MCF 10A (cell line): Measurements from ENCODE around the gene CNPY1. TPM values are rescaled to one million over a fixed set of nuclear protein-coding genes. Genes with fewer than 3 reads are reported as not detected.

Experiments used
- BruUV-seq: library from RNA; stranded (reverse); fragments of 400-500 nt; replicated peaks from 2 replicates; lab custom pipeline; 2021; lab: Mats Ljungman, UMichigan
- CTCF ChIA-PET: fragments of 300-600 bp; sonication (Branson Sonifier 250); formaldehyde crosslinking; extraction: SDS; loops from one replicate; lab custom pipeline; 2021; ENCODE audit warnings: antibody characterized with exemption, inconsistent platforms; lab: Yijun Ruan, JAX
- POLR2A ChIA-PET: fragments of 300-600, 350-650 bp; sonication (Branson Sonifier 250); formaldehyde crosslinking; extraction: SDS; loops from one replicate; lab custom pipeline; 2020; ENCODE audit warnings: antibody characterized with exemption, inconsistent platforms; lab: Yijun Ruan, JAX
- DNase-seq: peaks from one replicate; pipeline ENCODE4 v3.0.0-alpha.2; 2018; ENCODE audit not compliant: unreplicated experiment
- H3K27ac Mint-ChIP-seq: one replicate; pipeline ENCODE4 v1.8.0; 2022; ENCODE audit warnings: mild to moderate bottlenecking, low read depth, mixed read lengths; ENCODE audit not compliant: unreplicated experiment
- H3K27me3 Mint-ChIP-seq: one replicate; pipeline ENCODE4 v1.8.0; 2022; ENCODE audit warnings: mixed read lengths; ENCODE audit not compliant: insufficient read depth, unreplicated experiment
- H3K36me3 Mint-ChIP-seq: one replicate; pipeline ENCODE4 v1.8.0; 2022; ENCODE audit warnings: mild to moderate bottlenecking, moderate library complexity, mixed read lengths; ENCODE audit not compliant: insufficient read depth, unreplicated experiment
- H3K4me1 Mint-ChIP-seq: one replicate; pipeline ENCODE4 v1.8.0; 2022; ENCODE audit warnings: mixed read lengths; ENCODE audit not compliant: insufficient read depth, unreplicated experiment
- H3K4me3 Mint-ChIP-seq: one replicate; pipeline ENCODE4 v1.8.0; 2022; ENCODE audit warnings: mild to moderate bottlenecking, moderate library complexity, mixed read lengths; ENCODE audit not compliant: unreplicated experiment
- H3K9me3 Mint-ChIP-seq: one replicate; pipeline ENCODE4 v1.8.0; 2022; ENCODE audit warnings: mixed read lengths; ENCODE audit not compliant: unreplicated experiment
- CTCF ChIP-seq: fragments of 200-600 bp; IDR thresholded peaks from one replicate; pipeline ENCODE4 v1.8.0; 2022; ENCODE audit warnings: antibody characterized with exemption, mild to moderate bottlenecking; ENCODE audit not compliant: unreplicated experiment
- intact Hi-C: fragments of 100-400 bp; cut with micrococcal nuclease; formaldehyde crosslinking; loops from 2 replicates; pipeline ENCODE4 v1.14.1; 2022
- total RNA-seq: library from RNA; stranded (reverse); gene quantifications from 2 replicates; pipeline ENCODE4 v1.2.3, GENCODE V29; 2022

Gene CNPY1
- total RNA-seq, 1 experiment from 2014 or later, result not detected

DNA sequence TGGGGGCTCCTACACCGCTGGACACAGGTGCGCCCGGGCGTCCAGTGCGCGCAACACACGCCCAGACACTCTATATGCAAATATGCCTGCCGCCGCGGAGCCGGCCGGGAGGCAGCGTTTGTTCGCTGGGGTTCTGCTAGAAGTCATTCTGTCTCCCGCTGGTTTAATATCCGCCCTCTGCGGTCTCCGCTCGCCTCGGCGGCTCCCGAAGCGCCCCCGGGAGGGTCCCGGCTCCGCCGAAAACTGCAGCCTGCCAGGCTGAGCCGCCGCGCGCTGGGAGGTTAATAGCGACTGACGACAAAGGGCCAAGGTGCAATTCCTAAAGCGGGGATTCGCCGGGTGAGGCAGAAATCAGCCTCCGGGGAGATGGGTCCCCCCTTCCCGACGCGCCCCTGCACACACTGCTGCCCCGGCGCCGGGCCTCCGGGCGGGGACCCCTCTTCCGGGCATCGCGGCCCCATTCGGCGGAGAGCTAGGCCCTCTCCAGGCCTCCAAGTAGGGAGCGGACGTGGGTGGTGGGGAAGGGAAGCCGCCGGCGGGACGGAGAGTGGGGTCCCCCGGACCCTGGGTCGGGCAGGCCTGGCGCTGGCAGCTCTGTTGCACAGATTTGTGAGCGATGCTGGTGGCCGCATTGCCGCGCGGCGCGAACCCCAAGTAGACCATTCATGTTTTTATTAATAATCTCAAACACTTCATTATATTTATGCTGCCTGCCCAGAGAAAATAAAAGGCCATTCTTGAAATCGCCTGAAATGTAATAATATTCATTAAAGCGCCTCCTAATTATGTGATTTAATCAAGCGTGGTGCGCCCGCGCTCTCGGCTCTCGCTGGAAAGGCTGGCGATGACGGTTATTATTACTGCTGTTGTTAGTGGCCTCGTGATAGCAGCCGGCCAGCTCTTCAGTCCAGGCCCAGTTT lies 79.3 kb downstream of the CNPY1 start:
- no TSS peak for BruUV-seq
- no peak overlapping the region for H3K27ac Mint-ChIP-seq
- H3K9me3 Mint-ChIP-seq, result no peaks in the 10 kb centered on the region
- intact Hi-C loops, result no loop called here
- no peak for DNase-seq
- TF ChIP-seq CTCF, result no peak
- ChIA-PET POLR2A (no interaction called here), CTCF (interaction anchor here (0.6 kb wide), 1 partner anchor 50 kb away, joined by 3 read pairs; no protein-coding TSS in a partner anchor)
- peaks cover 49% of the 10 kb centered on the region for H3K27me3 Mint-ChIP-seq
- H3K4me3 Mint-ChIP-seq, result no peak overlapping the region
- no peaks in the 10 kb centered on the region for H3K4me1 Mint-ChIP-seq
- no peaks in the 10 kb centered on the region for H3K36me3 Mint-ChIP-seq

DNA sequence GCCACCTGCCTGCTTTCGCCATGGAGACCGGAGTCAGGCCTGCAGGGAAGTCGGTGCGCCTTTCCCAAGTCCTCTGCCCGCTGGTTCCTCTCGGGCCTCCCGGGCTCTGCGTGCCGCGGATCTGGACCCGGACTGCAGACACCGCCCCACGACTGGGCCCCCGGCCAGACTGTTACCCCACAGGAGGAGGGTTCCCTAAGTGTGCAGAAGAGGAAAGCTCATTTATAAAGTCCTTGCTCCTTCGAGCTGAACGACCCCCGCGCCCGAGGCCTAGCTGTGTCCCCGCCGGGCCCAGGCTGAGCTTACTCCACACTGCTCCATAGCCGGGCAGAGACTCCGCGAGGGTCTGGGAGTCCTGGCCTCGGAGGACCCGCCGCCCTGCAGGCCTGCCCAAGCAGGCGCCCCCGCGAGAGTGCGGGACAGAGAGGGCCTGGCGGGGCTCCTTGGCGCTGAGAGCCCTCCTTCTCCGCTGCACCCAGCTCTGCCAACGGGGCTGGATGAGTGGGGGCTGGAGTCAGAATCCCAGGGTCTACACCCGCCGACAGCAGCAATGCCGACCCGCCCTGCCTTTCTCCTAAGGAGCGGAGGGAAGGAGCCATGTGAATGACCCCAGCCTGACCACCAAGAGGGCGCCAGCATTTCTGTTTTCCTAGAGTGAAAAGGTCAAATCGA lies 80.1 kb downstream of the CNPY1 start:
- no peak for TF ChIP-seq CTCF
- intact Hi-C loops, result no loop called here
- no peaks in the 10 kb centered on the region for H3K9me3 Mint-ChIP-seq
- no peak overlapping the region for H3K27ac Mint-ChIP-seq
- H3K36me3 Mint-ChIP-seq, result no peaks in the 10 kb centered on the region
- BruUV-seq, result no TSS peak
- H3K4me3 Mint-ChIP-seq, result no peak overlapping the region
- CTCF ChIA-PET, result interaction anchor here (0.6 kb wide), 1 partner anchor 49 kb away, joined by 3 read pairs; no protein-coding TSS in a partner anchor
- POLR2A ChIA-PET, result no interaction called here
- H3K4me1 Mint-ChIP-seq, result no peaks in the 10 kb centered on the region
- H3K27me3 Mint-ChIP-seq, result peaks cover 45% of the 10 kb centered on the region
- DNase-seq, result no peak

DNA sequence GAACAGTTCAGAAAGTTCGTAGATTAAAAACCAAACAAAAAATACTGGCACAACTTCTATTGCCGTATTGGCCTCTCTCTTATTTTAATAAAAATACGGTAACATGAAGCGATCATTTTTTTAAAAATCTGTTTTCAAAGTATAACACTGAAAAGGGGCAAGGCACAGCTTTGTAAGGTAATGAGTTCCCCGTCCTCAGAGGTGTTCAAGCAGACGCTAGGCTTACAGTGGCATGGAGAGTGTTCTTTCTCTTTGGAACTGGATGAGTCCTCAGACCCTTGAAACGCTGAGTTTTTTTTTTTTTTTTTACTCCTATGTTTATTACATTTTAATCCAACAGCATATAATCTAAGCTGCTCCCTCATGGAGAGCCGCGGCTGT lies 80.6 kb downstream of the CNPY1 start:
- Mint-ChIP-seq H3K36me3 (no peaks in the 10 kb centered on the region), H3K4me3 (no peak overlapping the region), H3K4me1 (no peaks in the 10 kb centered on the region), H3K27ac (no peak overlapping the region), H3K9me3 (no peaks in the 10 kb centered on the region), H3K27me3 (peaks cover 39% of the 10 kb centered on the region)
- BruUV-seq, result no TSS peak
- DNase-seq, result no peak
- ChIA-PET CTCF (no interaction called here), POLR2A (no interaction called here)
- intact Hi-C loops, result no loop called here
- TF ChIP-seq CTCF, result no peak
